ENCODE measurements around the gene GPC3.

GRCh38 chrX:133983974-133984845, 1.2 kb downstream of the GPC3 start:
- TF ChIP-seq CTCF (IDR thresholded peaks at IDR 0.05) = no peak
- TF ChIP-seq EP300 (IDR thresholded peaks at IDR 0.05) = no peak
- TF ChIP-seq POLR2A (IDR thresholded peaks at IDR 0.05) = no peak

Measured in stomach (tissue), 4 donors.